Measurements from ENCODE around the gene ADGRG1.

Gene ADGRG1

DNA sequence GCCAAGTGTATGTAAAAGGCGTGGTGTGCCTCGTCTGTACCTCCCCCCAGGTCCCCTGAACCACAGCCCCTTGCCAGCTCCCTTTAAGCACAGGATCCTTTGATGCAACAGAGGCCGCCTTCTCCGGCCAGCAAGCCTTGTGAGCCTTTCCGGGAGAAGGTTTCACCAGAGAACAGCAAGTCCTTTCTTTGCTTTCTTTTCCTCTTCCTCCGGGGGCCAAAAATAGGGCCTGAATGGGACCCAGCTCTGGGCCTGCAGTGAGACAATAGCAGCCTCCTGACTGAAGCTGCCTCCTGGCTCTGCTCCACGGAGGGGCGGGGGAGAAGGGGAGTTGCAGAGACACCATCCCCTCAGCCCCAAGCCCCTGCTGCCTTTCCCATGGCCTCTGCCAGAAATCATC is 9.0 kb downstream of the ADGRG1 start:
- no peak for DNase-seq

DNA sequence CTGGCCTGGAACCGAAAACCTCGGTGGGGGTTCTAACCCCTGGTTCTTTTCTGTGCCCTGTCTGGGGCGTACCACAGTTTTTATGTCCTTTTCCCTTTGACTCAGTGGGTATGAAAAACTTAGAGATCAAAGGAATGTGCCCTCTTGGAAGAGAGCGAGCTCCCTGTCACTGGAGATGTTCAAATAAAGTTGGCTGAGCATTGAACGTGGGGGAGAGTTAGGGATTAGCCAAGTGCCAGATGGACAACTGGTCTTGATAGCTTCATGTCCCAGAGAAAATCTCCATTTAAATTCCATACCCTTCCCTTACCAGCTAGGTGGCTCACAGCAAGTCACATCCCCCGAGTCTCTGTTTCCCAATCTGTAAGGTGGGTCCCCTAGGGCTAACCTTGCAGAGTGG is 9.5 kb downstream of the ADGRG1 start:
- no peak for DNase-seq

DNA sequence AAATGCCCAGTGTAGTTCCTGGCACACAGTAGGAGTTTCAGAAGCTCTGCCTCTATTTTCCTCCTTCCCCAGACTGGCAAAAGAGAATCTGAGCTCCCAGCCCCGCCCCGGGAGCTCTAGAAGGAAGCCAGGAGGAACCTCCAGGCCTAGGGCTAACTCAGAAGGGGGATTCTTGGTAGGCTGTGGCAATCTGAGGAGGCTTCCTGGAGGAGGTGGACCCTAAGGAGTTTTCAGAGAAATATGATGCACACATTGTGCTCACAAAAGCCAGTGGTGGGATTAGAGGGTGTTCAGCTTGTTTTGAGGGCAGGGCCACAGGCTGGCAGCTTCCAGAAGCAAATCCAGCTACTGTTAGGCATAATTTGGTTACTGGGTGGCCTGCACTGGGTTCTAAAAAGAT is 10.0 kb downstream of the ADGRG1 start:
- DNase-seq, result no peak

DNA sequence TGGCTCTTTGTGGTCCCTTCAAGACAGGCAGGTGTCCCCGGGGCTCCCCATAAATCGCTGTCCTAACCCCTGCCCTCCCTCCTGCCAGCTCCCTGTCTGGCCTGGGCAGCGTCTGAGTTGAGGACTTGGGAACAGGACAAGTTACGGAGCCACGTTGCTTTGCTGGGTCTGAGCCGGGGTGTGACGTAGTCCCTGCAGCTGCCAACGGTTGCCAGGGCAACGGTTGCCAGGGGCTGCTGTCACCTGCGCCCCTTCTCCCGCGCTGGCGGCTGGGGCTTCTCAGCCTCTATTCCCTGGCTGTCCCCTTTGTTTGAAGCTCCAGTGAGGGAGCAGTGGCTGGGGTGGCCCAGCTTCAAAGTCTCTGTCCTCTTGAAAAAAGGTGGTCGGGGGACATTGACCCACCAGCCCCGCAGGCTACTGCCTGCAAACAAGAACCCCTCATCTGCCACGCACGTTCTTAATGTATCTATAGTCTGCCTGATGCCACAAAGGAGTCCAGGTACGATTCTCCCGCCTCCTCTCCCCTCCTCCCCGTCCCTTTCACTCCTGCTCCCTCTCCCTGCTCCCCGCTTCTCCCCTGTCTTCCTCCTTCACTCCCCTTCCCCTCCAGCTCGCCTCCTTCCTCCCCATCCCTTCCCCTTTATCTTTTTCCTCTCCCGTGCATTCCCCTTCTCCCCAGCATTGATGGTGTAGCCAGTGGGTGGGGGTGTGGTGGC is 10.9 kb downstream of the ADGRG1 start:
- no peak for DNase-seq

DNA sequence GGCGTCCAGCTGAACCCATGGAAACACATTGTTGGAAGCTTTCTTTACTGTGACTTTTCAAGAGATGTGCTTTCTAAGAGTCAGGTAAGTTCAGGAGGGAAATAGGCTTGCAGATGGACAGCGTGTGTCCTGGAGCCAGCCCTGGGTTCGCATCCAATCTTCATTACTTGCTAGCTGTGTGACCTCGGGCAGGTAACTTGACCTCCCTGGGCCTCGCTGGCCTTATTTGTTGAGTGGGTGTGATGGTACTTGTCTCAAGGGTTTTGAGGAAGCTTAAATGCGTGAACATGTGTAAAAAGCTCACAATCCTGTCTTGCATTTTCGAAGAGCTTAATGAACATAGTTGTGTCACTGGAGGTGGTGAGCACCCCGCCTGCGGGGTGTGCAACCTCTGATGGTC is 11.8 kb downstream of the ADGRG1 start:
- DNase-seq, result no peak

DNA sequence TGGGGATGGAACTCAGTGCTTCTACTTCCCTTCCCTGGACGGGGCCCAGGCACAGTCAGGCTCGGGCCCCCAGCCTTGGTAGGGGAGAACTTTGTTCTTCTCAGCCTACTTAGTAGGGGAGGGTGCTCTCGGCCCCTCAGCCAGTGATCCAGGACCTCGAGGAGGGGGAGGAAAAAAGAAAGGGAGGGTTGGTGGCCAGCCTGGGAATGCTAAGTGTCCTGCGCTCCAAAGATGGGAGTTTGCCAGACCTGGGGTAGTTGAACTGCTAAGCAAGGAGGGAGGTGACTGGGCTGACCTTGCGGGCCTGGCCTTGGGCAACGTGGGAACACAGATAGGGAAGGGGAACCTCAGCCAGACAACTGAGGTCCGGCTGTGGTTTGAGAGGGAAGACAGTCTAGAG is 12.2 kb downstream of the ADGRG1 start:
- no peak for DNase-seq

DNA sequence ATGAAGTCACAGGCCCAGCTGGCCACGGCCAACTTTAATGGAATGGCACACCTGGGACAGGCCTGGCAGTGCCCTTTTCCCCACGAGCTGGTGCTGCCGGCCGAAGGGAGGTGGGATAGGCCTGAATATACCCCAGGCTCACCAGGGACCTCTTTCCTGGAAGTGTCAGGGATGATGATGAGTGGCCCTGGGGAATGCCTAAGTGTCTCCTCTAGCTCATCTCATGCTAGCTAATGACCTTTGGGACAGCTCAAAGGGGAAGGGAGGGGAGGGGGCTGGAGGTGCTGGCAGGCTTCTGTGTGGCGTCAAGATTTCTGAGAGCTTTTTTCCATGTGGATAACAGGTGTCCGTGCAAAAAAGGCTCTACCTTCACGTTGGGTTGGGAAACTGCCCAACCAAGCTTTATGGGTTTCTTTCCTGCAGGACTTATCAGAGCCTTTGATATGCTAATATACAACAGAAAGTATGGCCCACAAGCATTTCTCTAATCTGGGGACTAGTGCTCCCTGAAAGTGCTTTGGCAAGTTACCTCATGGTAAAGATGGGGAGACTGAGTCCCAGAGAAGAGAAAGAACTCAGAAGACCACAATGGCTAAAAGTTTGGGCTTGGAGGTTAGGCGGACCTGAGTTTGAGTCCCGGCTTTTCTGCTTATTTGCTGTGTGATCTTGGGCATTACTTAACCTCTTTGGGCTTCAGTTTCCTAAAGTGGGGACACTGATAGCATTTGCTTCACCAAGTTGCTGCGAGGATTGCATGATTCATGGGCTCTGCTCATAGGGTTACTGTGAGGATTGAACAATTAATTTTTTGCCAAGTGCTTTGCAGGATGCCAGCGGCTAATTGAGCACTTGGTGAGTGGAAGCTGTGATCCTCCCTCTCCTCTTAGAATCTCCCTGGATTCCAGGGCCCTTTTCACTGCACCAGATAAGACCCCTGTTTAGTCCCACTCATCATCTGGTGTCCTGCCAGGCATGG is 14.0 kb downstream of the ADGRG1 start:
- no peak for DNase-seq

DNA sequence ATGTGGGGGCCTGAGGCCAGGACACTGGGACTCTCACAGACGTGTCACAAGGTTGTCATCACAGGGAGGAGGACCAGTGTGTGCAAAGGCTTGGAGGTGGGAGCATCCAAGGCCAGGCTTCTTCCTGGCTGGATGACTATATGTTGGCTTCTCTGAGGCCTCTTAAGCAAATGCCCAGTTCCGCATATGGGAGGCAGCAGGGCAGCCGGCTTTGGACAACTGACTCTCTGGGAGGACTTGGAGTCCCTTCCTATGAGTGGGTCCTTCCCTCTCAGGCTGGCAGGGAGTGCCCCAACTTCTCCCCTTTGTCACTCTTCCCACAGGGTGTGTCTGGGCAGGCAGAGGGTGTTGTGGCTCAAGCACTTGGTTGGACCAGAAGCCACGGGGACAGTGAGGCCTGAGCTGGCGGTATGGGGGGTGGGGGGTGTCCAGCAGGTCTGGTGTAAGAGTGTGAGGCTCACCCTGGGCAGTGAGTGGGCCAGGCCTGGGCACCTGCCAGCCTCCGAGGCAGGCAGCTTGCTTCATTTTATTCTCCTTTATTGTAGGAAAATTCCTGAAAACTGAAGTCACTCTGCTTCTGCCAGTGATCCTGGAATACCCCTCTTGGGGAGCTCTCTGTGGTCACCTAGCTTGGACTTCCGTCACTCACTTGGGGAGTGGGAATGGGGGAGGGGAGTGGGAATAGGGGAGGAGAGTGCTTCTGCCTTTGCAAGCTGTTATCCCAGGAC is 14.9 kb downstream of the ADGRG1 start:
- DNase-seq, result no peak

DNA sequence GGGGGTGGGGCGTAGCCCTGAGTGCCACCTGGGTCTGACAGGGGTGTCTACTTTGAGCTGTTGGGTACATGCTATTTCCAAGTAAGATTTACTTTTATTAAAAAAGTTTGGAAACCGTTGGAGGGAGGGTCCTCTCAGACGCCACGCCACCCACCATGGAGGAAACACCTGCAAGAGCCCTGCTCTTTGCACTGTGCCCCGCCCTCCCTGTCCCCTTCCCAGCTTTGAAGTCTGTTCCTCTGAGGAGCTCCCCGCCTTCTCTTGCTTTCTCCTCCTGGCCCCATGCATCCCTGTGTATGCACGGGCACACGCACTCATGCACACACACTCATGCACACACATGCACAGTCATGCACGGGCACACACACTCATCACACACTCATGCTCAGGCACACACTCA is 15.5 kb downstream of the ADGRG1 start:
- DNase-seq, result no peak

DNA sequence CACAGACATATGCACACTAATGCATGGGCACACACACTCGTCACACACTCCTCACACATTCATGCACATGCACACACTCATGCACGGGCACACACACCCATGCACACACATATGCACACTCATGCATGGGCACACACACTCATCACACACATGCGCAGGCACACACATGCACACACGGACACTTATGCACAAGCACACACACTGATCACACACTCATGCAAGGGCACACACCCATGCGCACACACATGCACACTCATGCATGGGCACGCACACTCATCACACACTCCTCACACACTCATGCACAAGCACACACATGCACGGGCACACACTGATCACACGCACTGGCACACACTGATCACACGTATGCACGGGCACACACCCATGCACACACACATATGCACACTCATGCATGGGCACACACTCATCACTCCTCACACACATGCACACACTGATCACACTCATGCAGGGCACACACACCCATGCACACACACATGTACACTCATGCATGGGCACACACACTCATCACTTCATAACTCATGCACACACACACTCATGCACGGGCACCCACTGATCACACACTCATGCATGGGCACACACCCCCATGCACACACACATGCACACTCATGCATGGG is 16.1 kb downstream of the ADGRG1 start:
- no peak for DNase-seq

DNA sequence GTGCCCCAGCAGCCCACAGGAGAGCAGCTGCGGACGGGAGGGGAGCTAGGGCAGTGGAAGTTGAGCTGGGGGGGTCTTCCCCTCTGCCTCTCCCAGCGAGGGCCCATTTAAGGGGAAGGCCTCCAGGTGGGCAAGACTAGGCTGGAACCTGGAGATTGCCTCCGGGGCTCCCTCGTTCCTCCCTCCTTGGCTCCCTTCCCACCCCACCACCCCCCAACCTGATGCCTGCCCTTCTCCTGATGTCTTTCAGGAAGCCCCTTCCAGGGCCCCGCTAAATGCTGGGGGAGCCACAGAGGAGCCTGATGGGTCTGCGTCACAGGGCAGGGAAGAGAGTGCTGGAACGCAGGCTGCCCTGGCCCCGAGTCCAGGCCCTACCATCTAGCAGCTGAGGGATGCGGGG is 16.7 kb downstream of the ADGRG1 start:
- no peak for DNase-seq

DNA sequence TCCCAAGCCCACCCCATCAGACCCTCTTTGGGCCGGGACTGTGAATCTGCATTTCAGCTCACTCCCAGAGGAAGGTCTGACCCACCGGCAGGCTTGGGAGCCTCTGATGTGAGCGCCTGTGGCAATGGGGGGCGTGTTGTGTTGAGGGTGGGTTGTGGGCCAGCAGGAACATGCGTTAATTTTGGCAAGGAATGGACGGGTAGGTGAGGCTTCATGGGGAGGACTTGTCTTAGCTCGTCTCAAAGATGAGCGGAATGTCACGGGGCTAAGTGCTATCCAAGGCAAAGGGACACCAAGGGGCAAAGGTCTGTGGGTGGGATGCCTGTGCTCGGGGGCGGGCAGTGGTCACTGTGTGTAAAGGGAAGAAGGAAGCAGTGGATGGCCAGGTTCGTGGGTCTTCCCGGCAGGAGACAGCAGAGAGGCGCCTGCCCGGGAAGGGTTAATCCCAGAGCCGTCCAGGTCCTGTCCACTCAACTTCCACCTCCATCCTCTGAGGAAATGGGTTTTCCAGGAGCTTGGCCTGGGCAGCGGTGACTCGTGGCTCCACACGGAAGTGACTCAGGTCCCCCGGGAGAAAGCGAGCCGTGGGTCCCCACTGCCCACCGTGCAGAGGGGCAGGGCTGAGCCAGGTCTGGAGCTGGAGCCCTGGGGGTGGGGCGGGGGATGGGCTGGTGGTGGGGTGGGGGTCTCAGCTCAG is 17.4 kb downstream of the ADGRG1 start:
- DNase-seq, result no peak

DNA sequence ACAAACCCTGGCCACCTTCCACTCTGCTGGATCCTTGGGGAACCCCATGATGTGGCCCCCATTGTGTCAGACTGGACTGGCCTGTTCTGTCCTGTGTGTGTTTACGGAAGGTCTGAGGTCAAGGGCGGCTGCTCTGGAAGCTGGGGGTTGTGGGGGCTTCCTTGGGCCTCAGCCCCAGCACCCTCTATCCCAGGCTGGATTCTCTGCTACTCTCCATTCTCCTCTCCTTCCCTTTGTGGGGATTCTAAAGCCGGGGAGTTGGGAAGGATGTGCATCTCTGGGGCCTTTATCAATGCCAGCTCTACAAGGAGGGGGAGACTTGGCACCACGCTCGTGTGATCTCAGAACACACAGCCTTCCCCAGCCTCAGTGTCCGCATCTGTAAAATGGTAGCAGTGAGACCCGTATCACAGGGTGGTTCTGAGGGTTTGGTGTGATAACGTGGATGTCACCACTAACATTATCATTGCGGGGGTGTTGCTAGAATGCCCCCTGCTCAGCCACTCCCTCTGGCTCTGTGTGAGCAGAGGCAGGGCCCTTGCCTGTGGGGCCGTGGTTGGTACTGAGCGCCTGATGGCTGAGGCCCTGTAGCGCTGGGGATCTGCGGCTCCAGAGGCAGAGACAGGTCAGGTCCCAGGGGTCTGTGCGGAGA is 18.1 kb downstream of the ADGRG1 start:
- no peak for DNase-seq

DNA sequence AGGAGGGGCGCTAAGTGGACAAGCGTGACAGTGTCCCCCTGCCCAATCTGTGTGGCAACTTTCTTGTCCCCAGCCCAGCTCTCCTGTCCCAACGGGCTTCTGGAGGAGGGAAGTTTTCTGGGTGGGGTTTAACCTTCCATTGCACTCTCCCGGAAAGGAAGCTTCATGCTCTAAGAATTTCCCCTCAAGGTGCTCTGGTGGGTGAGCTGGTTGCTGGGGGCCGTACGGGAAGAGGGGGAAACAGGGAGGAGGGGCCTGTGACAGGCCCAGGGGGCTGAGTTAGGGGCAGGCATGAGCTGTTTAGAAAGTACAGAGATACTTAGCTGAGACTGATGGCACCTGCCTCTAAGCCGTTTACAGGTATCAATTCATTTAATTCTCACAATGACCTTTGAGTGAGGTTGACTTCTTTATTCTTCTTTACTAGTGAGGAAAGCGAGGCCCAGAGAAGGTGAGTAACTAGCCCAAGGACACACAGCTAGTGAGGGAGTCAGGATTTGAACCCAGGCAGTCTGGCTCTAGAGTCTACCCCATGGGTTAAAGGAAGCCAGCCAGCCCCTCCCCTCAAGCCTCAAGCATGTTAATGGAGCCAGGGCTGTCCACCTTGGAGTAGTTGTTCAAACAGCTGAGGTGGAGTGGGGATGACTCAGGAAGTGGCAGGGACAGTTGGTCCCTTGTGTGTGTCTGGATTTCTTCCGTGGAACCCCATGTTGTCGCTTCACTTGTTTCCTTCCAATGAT is 18.9 kb downstream of the ADGRG1 start:
- no peak for DNase-seq

DNA sequence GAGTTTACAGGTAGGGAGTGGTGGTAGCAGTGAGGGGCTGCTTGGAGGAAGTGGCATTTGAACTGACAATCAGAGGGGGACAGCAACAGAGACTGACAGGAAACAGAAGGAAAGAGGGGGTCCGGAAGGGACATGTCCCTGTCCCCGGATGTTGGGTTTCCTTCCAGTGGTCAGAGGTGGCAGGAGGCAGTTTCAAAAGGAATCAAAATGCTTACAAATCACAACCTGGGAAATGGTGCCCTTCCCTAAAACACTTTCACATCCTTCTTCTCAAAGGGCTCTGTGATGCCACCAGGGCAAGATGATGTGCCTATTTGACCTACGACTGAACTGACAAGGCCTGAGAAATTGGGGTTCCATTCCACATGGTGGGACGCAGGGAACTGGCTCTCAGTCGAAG is 19.7 kb downstream of the ADGRG1 start:
- DNase-seq, result peak; percentile 15

DNA sequence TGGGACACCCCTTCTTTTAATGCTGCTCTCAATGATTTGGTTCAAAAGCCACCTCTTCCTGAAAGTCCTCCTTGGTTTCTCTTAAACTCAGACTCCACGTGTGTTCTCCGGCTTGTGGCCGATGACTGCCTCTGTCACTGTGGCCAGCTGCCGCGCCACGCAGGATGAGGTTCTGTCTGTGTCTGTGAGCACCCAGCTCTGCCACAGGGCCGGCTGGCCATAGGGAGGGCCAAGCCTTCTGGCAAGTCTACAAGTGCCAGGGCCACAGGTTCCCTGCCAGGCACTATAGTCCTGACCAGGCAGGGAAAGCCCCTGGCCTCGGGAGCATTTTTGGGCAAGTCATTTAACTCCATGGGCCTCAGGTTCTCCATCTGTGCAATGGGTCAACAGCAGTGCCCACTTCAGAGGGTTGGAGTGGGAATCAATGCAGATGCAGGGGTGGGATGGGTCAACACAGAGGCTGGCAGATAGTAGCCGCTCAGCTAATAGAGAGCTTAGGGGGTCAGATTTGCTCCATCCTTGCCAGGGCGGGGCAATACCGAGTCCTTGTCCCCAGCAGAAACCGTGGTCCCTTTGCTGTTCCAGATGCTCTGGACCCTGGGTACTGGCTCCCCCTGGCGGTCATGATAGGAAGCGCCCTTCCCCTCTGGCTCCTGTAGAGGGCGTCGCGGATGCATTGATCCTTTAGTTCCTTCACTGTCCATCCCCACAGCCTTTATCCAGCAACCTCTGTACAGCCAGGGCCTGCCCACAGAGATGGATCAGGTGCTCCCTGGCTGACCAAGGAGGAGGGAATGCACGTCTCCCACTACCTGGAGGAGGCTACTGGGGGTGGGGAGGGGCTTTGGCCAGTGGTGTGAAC is 20.4 kb downstream of the ADGRG1 start:
- DNase-seq, result peak; percentile 91

DNA sequence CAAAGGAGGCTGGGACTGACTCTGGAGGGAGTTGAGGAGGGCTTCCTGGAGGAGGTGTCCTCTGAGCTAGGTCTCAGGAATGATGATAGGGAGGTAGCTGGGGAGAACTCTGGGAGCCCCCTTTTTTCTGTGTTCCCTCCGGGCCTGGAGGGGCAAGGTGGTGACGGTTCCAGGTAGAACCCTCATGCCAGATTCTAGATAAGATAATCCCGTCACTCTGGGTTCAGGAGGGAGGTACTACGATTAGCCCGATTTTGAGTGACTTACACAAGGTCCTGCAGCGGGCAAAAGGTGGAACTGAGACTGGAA is 21.0 kb downstream of the ADGRG1 start:
- DNase-seq, result no peak

DNA sequence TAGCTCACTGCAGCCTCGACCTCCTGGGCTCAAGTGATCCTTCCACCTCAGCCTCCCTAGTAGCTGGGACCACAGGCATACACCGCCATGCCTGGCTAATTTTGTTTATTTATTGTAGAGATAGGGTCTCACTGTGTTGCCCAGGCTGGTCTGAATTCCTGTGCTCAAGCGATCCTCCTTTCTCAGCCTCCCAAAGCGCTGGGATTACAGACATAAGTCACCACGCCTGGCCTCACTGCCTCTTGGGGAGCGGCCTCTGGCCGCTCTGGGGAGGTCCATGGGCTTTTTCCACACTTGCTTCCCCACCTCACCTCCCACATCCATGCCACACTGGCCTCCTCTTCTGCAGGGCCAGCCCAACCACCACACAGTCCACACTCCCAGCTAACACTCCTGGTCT is 21.4 kb downstream of the ADGRG1 start:
- DNase-seq, result no peak

DNA sequence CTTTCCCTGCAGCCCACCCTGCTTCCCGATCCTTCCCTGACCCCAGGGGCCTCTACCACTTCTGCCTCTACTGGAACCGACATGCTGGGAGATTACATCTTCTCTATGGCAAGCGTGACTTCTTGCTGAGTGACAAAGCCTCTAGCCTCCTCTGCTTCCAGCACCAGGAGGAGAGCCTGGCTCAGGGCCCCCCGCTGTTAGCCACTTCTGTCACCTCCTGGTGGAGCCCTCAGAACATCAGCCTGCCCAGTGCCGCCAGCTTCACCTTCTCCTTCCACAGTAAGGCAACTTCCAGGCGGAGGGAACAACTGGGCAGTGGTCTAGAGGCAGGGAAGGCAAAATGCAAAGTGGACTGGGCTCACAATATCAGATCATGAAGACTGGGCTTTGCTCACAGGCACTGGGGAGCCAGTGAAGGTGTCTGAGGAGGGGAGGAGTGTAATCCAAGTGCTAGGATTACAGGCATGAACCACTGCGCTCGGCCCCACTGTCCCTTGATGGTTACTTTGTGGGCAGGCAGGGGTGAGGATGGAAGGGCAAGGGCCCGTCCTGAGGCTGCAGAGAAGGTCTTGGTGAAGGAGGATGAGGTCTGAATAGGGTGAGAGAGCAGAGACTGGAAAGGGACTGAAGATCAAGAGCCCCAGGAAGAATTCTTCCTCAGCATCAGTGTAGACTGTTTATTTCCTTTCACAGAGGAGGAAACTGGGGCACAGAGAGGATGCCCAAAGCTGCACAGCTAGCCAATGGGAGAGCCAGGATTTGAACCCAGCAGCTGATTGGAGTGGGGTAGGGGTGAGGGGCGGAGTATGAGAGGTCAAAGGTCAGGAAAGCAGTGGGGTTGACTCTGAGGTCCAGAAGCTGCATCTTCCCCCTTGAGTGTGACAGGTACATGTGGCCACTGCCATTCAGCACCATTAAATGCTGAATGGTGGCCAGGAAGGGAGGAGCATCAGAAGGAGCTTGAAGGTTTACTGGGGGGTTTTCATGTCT is 23.2 kb downstream of the ADGRG1 start:
- peak; percentile 54 for DNase-seq
